Measurements from ENCODE around the gene TMEM87B.

GRCh38 chr2:112148477-112148876 is 93.4 kb downstream of the TMEM87B start:
- TF ChIP-seq JUND (IDR thresholded peaks at IDR 0.05): no peak
- no peak for TF ChIP-seq CTCF (IDR thresholded peaks at IDR 0.05 in 2 of 3, conservative IDR thresholded peaks at IDR 0.05 in 1 of 3; ENCODE audit: borderline replicate concordance in 1 of 3, insufficient read depth in 1 of 3, low read depth in 2 of 3, low read length in 2 of 3)
- TF ChIP-seq EZH2phosphoT487 (IDR thresholded peaks at IDR 0.05; ENCODE audit: borderline replicate concordance): no peak
- no peak for TF ChIP-seq MAX (IDR thresholded peaks at IDR 0.05)

Data from HCT116 (cell line).